ENCODE results near the gene PIK3CB.
A peak's percentile ranks its signal among the peaks of the same experiment; 100 is the strongest.
"Not testable (repeated sequence)": the region's sequence is repeated elsewhere in the genome, so short reads cannot be mapped to it uniquely, and the experiment has no call there.

Gene PIK3CB

GRCh38 chr3:138802223-138802622 lies 32.5 kb downstream of the PIK3CB start:
- DNase-seq: not testable (repeated sequence)

- no peak for DNase-seq
These were observed 32.9 kb downstream of the PIK3CB start for GRCh38 chr3:138801792-138802191.

GRCh38 chr3:138800248-138800647 lies 34.5 kb downstream of the PIK3CB start:
- DNase-seq: no peak

GRCh38 chr3:138799822-138800221 lies 34.9 kb downstream of the PIK3CB start:
- DNase-seq: no peak

- no peak for DNase-seq
These were observed 37.2 kb downstream of the PIK3CB start for GRCh38 chr3:138797508-138798038.

GRCh38 chr3:138796761-138797160 lies 38.0 kb downstream of the PIK3CB start:
- no peak for DNase-seq

GRCh38 chr3:138786788-138787271 lies 47.9 kb downstream of the PIK3CB start:
- DNase-seq: peak; percentile 55

- DNase-seq: no peak
These were observed 48.8 kb downstream of the PIK3CB start for GRCh38 chr3:138785951-138786350.

- not testable (repeated sequence) for DNase-seq
These were observed 49.3 kb downstream of the PIK3CB start for GRCh38 chr3:138785362-138785857.

- no peak for DNase-seq
These were observed 52.0 kb downstream of the PIK3CB start for GRCh38 chr3:138782755-138783154.

GRCh38 chr3:138781012-138781470 lies 53.7 kb downstream of the PIK3CB start:
- no peak for DNase-seq

- no peak for DNase-seq
These were observed 56.1 kb downstream of the PIK3CB start for GRCh38 chr3:138778643-138779042.

- no peak for DNase-seq
These were observed 57.8 kb downstream of the PIK3CB start for GRCh38 chr3:138776961-138777360.

- no peak for DNase-seq
These were observed 59.5 kb downstream of the PIK3CB start for GRCh38 chr3:138775254-138775595.

- DNase-seq: peak; percentile 99
These were observed 60.0 kb downstream of the PIK3CB start for GRCh38 chr3:138774529-138775253.

- DNase-seq: no peak
These were observed 63.1 kb downstream of the PIK3CB start for GRCh38 chr3:138771585-138771984.

- no peak for DNase-seq
These were observed 65.1 kb downstream of the PIK3CB start for GRCh38 chr3:138769616-138770015.

- DNase-seq: no peak
These were observed 65.8 kb downstream of the PIK3CB start for GRCh38 chr3:138768946-138769345.

GRCh38 chr3:138768125-138768524 lies 66.6 kb downstream of the PIK3CB start:
- no peak for DNase-seq

- DNase-seq: no peak
These were observed 67.1 kb downstream of the PIK3CB start for GRCh38 chr3:138767498-138768104.

- DNase-seq: no peak
These were observed 73.7 kb downstream of the PIK3CB start for GRCh38 chr3:138761002-138761401.

GRCh38 chr3:138748190-138748589 lies 86.5 kb downstream of the PIK3CB start:
- DNase-seq: no peak

- no peak for DNase-seq
These were observed 87.5 kb downstream of the PIK3CB start for GRCh38 chr3:138747225-138747624.

- DNase-seq: no peak
These were observed 94.7 kb downstream of the PIK3CB start for GRCh38 chr3:138740072-138740471.

Measured in fibroblast of skin of right quadriceps (primary cell).